ENCODE results near the gene KIRREL3.

KIRREL3 gene

GRCh38 chr11:126949066-126949891 is 51.3 kb downstream of the KIRREL3 start:
- peak; percentile 83 for DNase-seq

GRCh38 chr11:126948563-126948962 is 52.0 kb downstream of the KIRREL3 start:
- peak; percentile 34 for DNase-seq

GRCh38 chr11:126945319-126945718 is 55.3 kb downstream of the KIRREL3 start:
- no peak for DNase-seq

- no peak for DNase-seq
Observed at GRCh38 chr11:126943316-126943715, 57.3 kb downstream of the KIRREL3 start.

- no peak for DNase-seq
Observed at GRCh38 chr11:126942146-126942545, 58.4 kb downstream of the KIRREL3 start.

GRCh38 chr11:126939552-126939951 is 61.0 kb downstream of the KIRREL3 start:
- no peak for DNase-seq

GRCh38 chr11:126938718-126939117 is 61.9 kb downstream of the KIRREL3 start:
- no peak for DNase-seq

GRCh38 chr11:126930091-126930841 is 70.3 kb downstream of the KIRREL3 start:
- peak; percentile 22 for DNase-seq

GRCh38 chr11:126929179-126930061 is 71.2 kb downstream of the KIRREL3 start:
- peak; percentile 94 for DNase-seq

- peak; percentile 39 for DNase-seq
Observed at GRCh38 chr11:126927623-126928022, 72.9 kb downstream of the KIRREL3 start.

- peak; percentile 56 for DNase-seq
Observed at GRCh38 chr11:126926376-126926791, 74.2 kb downstream of the KIRREL3 start.

- peak; percentile 41 for DNase-seq
Observed at GRCh38 chr11:126925321-126926093, 75.1 kb downstream of the KIRREL3 start.

- DNase-seq: peak; percentile 24
Observed at GRCh38 chr11:126924376-126925040, 76.1 kb downstream of the KIRREL3 start.

GRCh38 chr11:126920833-126921232 is 79.7 kb downstream of the KIRREL3 start:
- DNase-seq: no peak

- no peak for DNase-seq
Observed at GRCh38 chr11:126919147-126919823, 81.3 kb downstream of the KIRREL3 start.

- DNase-seq: peak; percentile 85
Observed at GRCh38 chr11:126918556-126918955, 82.0 kb downstream of the KIRREL3 start.

- DNase-seq: peak; percentile 99
Observed at GRCh38 chr11:126917531-126918204, 82.9 kb downstream of the KIRREL3 start.

GRCh38 chr11:126915430-126915829 is 85.1 kb downstream of the KIRREL3 start:
- DNase-seq: no peak

GRCh38 chr11:126914941-126915340 is 85.6 kb downstream of the KIRREL3 start:
- DNase-seq: peak; percentile 87

- DNase-seq: no peak
Observed at GRCh38 chr11:126914166-126914565, 86.4 kb downstream of the KIRREL3 start.

Data from fibroblast of upper back skin (primary cell).